GM12878 (cell line): ENCODE results near the gene NFKB2.

ENCODE experiments used
- CTCF ChIP-seq, 3 experiments: IDR thresholded peaks in 2 of 3; conservative IDR thresholded peaks in 1 of 3; 2 replicates each; pipeline ENCODE4 v1.5.1; 2011; ENCODE audit warnings: low read depth in 3 of 3, low read length in 3 of 3, mild to moderate bottlenecking in 3 of 3, control low read depth in 2 of 3, moderate library complexity in 2 of 3, inconsistent platforms in 1 of 3, mixed read lengths in 1 of 3; ENCODE audit not compliant: control insufficient read depth in 2 of 3, insufficient read depth in 1 of 3; ENCODE audit errors: extremely low read depth in 1 of 3
- ELK1 ChIP-seq: IDR thresholded peaks from 2 replicates; pipeline ENCODE4 v1.6.1; 2012; ENCODE audit warnings: low read depth, low read length, improper control_type of control experiment
- NFIC ChIP-seq: IDR thresholded peaks from 2 replicates; pipeline ENCODE4 v1.6.1; 2012; ENCODE audit warnings: low read depth, mild to moderate bottlenecking, inconsistent platforms, low read length, moderate library complexity
- POLR2A ChIP-seq: IDR thresholded peaks from 2 replicates; pipeline ENCODE4 v1.6.1; 2011; ENCODE audit warnings: low read depth, mild to moderate bottlenecking, low read length
- RBBP5 ChIP-seq: fragments of 200-600 bp; sonication (generic); conservative IDR thresholded peaks from 2 replicates; pipeline ENCODE4 v1.6.1; 2016

- TF ChIP-seq CTCF (IDR thresholded peaks at IDR 0.05 in 2 of 3, conservative IDR thresholded peaks at IDR 0.05 in 1 of 3; ENCODE audit: control insufficient read depth in 2 of 3, extremely low read depth in 1 of 3, insufficient read depth in 1 of 3, low read depth in 3 of 3, low read length in 3 of 3) (no peak), POLR2A (no peak), NFIC (no peak), ELK1 (no peak), RBBP5 (no peak)
Observed at GRCh38 chr10:102451105-102451969, 55.8 kb downstream of the NFKB2 start, which contains the start of gene C10orf95.
